Liver (tissue), 9 donors: ENCODE measurements around the gene GRID1. TPM values are rescaled to one million over a fixed set of nuclear protein-coding genes. Genes with fewer than 3 reads are reported as not detected.

Experiments used
- DNase-seq: peaks from one replicate; pipeline ENCODE4 v3.0.0-alpha.2; 2017; ENCODE audit warnings: low spot score
- H3K27ac ChIP-seq, 2 donors: one replicate each; pipeline ENCODE4 v1.7.0; 2013; ENCODE audit warnings: inconsistent platforms in 2 of 2, low read length in 2 of 2, control low read depth in 1 of 2, low read depth in 1 of 2, mild to moderate bottlenecking in 1 of 2
- H3K27me3 ChIP-seq, 4 donors: one replicate each; pipeline versions ENCODE4 v1.6.1 to v1.7.0; 2013; ENCODE audit warnings: low read length in 3 of 4, inconsistent platforms in 1 of 4, mild to moderate bottlenecking in 1 of 4, moderate library complexity in 1 of 4; ENCODE audit not compliant: control insufficient read depth in 4 of 4, insufficient read depth in 4 of 4
- H3K36me3 ChIP-seq, 4 donors: one replicate each; pipeline versions ENCODE4 v1.6.1 to v1.7.0; 2013; ENCODE audit warnings: low read length in 3 of 4, mild to moderate bottlenecking in 3 of 4, low read depth in 1 of 4, moderate library complexity in 1 of 4; ENCODE audit not compliant: control insufficient read depth in 4 of 4, insufficient read depth in 3 of 4
- H3K4me1 ChIP-seq, 4 donors: one replicate each; pipeline versions ENCODE4 v1.6.1 to v1.7.0; 2013; ENCODE audit warnings: low read length in 3 of 4, mild to moderate bottlenecking in 3 of 4, moderate library complexity in 1 of 4; ENCODE audit not compliant: control insufficient read depth in 4 of 4, insufficient read depth in 4 of 4
- H3K4me3 ChIP-seq, 3 donors: one replicate each; pipeline versions ENCODE4 v1.6.1 to v1.7.0; 2013; ENCODE audit warnings: low read length in 3 of 3, control low read depth in 1 of 3, low read depth in 1 of 3, mild to moderate bottlenecking in 1 of 3
- H3K9ac ChIP-seq, 2 donors: one replicate each; pipeline ENCODE4 v1.7.0; 2013; ENCODE audit warnings: low read length in 2 of 2, mild to moderate bottlenecking in 2 of 2, moderate library complexity in 2 of 2, control low read depth in 1 of 2, low read depth in 1 of 2
- H3K9me3 ChIP-seq, 4 donors: one replicate each; pipeline versions ENCODE4 v1.6.1 to v1.7.0; 2013; ENCODE audit warnings: low read length in 3 of 4; ENCODE audit not compliant: control insufficient read depth in 4 of 4
- EGR1 ChIP-seq, 2 donors: IDR thresholded peaks; 2 replicates each; pipeline ENCODE4 v1.6.1; 2016 to 2018; ENCODE audit warnings: antibody characterized with exemption in 2 of 2, low read depth in 2 of 2
- FOXA1 ChIP-seq: IDR thresholded peaks from 2 replicates; pipeline ENCODE4 v1.6.1; 2016; ENCODE audit warnings: antibody characterized with exemption
- FOXA2 ChIP-seq: IDR thresholded peaks from 2 replicates; pipeline ENCODE4 v1.6.1; 2016; ENCODE audit warnings: antibody characterized with exemption
- HNF4A ChIP-seq, 2 donors: conservative IDR thresholded peaks; 2 replicates each; pipeline ENCODE4 v1.6.1; 2016; ENCODE audit warnings: antibody characterized with exemption in 2 of 2, mild to moderate bottlenecking in 2 of 2
- HNF4G ChIP-seq: IDR thresholded peaks from 2 replicates; pipeline ENCODE4 v1.6.1; 2016; ENCODE audit warnings: antibody characterized with exemption
- JUND ChIP-seq, 2 donors: IDR thresholded peaks; 2 replicates each; pipeline ENCODE4 v1.6.1; 2016; ENCODE audit warnings: antibody characterized with exemption in 2 of 2
- RAD21 ChIP-seq, 2 donors: IDR thresholded peaks; 2 replicates each; pipeline ENCODE4 v1.6.1; 2016; ENCODE audit warnings: antibody characterized with exemption in 2 of 2, mild to moderate bottlenecking in 2 of 2
- RXRA ChIP-seq, 2 donors: IDR thresholded peaks; 2 replicates each; pipeline ENCODE4 v1.6.1; 2017 to 2018; ENCODE audit warnings: antibody characterized with exemption in 2 of 2, mild to moderate bottlenecking in 1 of 2
- SP1 ChIP-seq: IDR thresholded peaks from 2 replicates; pipeline ENCODE4 v1.6.1; 2018; ENCODE audit warnings: antibody characterized with exemption, mild to moderate bottlenecking
- TAF1 ChIP-seq: conservative IDR thresholded peaks from 2 replicates; pipeline ENCODE4 v1.6.1; 2016; ENCODE audit warnings: antibody characterized with exemption, mild to moderate bottlenecking
- YY1 ChIP-seq: IDR thresholded peaks from 2 replicates; pipeline ENCODE4 v1.6.1; 2016; ENCODE audit warnings: antibody characterized with exemption, mild to moderate bottlenecking
- WGBS: extraction: QIAGEN DNeasy Blood & Tissue Kit; methylation state at CpG from one replicate; pipeline ENCODE4 v1.1.7; 2013; 5-methylcytosine and 5-hydroxymethylcytosine counted together
- polyA plus RNA-seq, 2 donors: library from polyadenylated mRNA; stranded (reverse) in 1 of 2; unstranded in 1 of 2; fragments of 200-250 nt in 1 of 2; fragments of >200 nt in 1 of 2; fragmentation: Nextera tagmentation in 1 of 2; extraction: Ambion mirVana in 1 of 2; gene quantifications; one replicate each; pipeline versions ENCODE4 v1.2.1 to v1.2.3, GENCODE V29; 2013 to 2015
- total RNA-seq, 2 donors: library from RNA; depleted of rRNA; stranded (reverse); fragments of >200 nt; gene quantifications; one replicate each; pipeline ENCODE4 v1.2.3, GENCODE V29; 2014
- TF ChIP-seq, protein P1 (sequence below): IDR thresholded peaks from 2 replicates; pipeline ENCODE4 v1.6.1; 2016; ENCODE audit warnings: antibody characterized with exemption
- TF ChIP-seq, protein P2 (sequence below): IDR thresholded peaks from 2 replicates; pipeline ENCODE4 v1.6.1; 2016; ENCODE audit warnings: antibody characterized with exemption
- TF ChIP-seq, protein P3 (sequence below): IDR thresholded peaks from 2 replicates; pipeline ENCODE4 v1.6.1; 2016; ENCODE audit warnings: antibody characterized with exemption
- TF ChIP-seq, protein P4 (sequence below): fragments of 150-350 bp; IDR thresholded peaks from 2 replicates; pipeline ENCODE4 v1.5.1; 2017; ENCODE audit warnings: improper control_type of control experiment, low read depth, low read length; ENCODE audit not compliant: missing input control
- TF ChIP-seq, protein P5 (sequence below): IDR thresholded peaks from 2 replicates; pipeline ENCODE4 v1.6.1; 2016; ENCODE audit warnings: antibody characterized with exemption, mild to moderate bottlenecking
- donor health status: healthy.
- donor health status: healthy.
- donor health status: healthy.
- donor health status: healthy.
- donor health status: healthy.

The GRID1 gene
- total and polyA plus RNA-seq, 4 donors, result 0.09 to 0.17 (median 0.14) TPM; not detected in 1

DNA sequence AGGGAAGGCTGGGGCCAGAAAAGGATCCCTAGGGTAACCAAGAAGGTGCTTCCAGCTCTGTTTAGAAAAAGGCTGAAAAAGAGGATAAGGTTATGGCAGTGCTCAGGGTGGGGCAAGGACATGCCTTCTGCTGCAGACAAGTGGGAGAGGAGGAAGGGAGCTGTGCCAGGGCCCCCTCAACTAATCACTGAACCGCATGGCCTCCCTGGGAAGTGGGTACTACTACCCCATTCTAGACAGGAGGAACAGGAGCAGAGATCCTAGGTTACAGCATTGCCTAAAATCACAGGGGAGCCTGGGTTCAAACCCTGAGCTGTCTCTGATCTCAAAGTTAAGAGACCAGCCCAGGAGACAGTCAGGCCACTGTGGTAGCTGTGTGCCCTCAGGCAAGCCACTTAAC is 149.7 kb downstream of the GRID1 start:
- no peak for TF ChIP-seq HNF4A (conservative IDR thresholded peaks at IDR 0.05)
- no peak for TF ChIP-seq YY1
- no peak for TF ChIP-seq FOXA2
- no peak for TF ChIP-seq TAF1
- TF ChIP-seq, protein P1, sequence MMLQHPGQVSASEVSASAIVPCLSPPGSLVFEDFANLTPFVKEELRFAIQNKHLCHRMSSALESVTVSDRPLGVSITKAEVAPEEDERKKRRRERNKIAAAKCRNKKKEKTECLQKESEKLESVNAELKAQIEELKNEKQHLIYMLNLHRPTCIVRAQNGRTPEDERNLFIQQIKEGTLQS, result no peak
- no peak overlapping the region for H3K9ac ChIP-seq
- WGBS, result 93% methylated on average over 1 of the region's 1 CpG

DNA sequence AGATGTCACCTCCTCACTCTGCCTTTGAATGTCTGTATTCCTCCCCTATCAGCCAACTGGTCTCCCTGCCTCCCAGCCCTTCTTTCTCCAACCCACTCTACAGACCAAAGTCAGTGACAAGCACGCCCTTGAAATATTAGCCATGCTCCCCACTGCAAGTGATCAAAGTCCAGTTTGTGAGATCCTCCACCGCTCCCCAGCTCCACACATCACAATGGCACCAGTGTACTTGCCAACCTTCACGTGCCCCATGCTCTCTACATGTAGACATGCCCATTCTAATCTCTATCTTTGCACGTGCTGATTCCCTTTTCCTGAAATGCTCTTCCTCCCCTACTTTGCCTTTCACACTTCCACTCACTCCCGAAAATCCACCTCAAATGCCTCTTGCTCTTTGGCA is 150.9 kb downstream of the GRID1 start:
- DNase-seq, result no peak
- Histone ChIP-seq H3K4me1 (no peaks in the 10 kb centered on the region), H3K27ac (no peak overlapping the region), H3K9me3 (no peaks in the 10 kb centered on the region), H3K9ac (no peak overlapping the region), H3K27me3 (no peaks in the 10 kb centered on the region), H3K4me3 (no peak overlapping the region), H3K36me3 (no peaks in the 10 kb centered on the region)
- no peak for TF ChIP-seq FOXA2
- TF ChIP-seq, protein P2, sequence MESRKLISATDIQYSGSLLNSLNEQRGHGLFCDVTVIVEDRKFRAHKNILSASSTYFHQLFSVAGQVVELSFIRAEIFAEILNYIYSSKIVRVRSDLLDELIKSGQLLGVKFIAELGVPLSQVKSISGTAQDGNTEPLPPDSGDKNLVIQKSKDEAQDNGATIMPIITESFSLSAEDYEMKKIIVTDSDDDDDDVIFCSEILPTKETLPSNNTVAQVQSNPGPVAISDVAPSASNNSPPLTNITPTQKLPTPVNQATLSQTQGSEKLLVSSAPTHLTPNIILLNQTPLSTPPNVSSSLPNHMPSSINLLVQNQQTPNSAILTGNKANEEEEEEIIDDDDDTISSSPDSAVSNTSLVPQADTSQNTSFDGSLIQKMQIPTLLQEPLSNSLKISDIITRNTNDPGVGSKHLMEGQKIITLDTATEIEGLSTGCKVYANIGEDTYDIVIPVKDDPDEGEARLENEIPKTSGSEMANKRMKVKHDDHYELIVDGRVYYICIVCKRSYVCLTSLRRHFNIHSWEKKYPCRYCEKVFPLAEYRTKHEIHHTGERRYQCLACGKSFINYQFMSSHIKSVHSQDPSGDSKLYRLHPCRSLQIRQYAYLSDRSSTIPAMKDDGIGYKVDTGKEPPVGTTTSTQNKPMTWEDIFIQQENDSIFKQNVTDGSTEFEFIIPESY, result no peak
- no peak for TF ChIP-seq EGR1 (IDR thresholded peaks at IDR 0.05; ENCODE audit: low read depth in 2 of 2)
- TF ChIP-seq, protein P3, sequence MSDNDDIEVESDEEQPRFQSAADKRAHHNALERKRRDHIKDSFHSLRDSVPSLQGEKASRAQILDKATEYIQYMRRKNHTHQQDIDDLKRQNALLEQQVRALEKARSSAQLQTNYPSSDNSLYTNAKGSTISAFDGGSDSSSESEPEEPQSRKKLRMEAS, result no peak
- TF ChIP-seq JUND (IDR thresholded peaks at IDR 0.05), result no peak
- TF ChIP-seq HNF4A (conservative IDR thresholded peaks at IDR 0.05), result no peak
- no peak for TF ChIP-seq RXRA (IDR thresholded peaks at IDR 0.05)
- TF ChIP-seq SP1, result no peak
- no peak for TF ChIP-seq TAF1
- no peak for TF ChIP-seq FOXA1
- TF ChIP-seq, protein P4, sequence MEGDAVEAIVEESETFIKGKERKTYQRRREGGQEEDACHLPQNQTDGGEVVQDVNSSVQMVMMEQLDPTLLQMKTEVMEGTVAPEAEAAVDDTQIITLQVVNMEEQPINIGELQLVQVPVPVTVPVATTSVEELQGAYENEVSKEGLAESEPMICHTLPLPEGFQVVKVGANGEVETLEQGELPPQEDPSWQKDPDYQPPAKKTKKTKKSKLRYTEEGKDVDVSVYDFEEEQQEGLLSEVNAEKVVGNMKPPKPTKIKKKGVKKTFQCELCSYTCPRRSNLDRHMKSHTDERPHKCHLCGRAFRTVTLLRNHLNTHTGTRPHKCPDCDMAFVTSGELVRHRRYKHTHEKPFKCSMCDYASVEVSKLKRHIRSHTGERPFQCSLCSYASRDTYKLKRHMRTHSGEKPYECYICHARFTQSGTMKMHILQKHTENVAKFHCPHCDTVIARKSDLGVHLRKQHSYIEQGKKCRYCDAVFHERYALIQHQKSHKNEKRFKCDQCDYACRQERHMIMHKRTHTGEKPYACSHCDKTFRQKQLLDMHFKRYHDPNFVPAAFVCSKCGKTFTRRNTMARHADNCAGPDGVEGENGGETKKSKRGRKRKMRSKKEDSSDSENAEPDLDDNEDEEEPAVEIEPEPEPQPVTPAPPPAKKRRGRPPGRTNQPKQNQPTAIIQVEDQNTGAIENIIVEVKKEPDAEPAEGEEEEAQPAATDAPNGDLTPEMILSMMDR, result no peak
- TF ChIP-seq YY1, result no peak
- TF ChIP-seq, protein P5, sequence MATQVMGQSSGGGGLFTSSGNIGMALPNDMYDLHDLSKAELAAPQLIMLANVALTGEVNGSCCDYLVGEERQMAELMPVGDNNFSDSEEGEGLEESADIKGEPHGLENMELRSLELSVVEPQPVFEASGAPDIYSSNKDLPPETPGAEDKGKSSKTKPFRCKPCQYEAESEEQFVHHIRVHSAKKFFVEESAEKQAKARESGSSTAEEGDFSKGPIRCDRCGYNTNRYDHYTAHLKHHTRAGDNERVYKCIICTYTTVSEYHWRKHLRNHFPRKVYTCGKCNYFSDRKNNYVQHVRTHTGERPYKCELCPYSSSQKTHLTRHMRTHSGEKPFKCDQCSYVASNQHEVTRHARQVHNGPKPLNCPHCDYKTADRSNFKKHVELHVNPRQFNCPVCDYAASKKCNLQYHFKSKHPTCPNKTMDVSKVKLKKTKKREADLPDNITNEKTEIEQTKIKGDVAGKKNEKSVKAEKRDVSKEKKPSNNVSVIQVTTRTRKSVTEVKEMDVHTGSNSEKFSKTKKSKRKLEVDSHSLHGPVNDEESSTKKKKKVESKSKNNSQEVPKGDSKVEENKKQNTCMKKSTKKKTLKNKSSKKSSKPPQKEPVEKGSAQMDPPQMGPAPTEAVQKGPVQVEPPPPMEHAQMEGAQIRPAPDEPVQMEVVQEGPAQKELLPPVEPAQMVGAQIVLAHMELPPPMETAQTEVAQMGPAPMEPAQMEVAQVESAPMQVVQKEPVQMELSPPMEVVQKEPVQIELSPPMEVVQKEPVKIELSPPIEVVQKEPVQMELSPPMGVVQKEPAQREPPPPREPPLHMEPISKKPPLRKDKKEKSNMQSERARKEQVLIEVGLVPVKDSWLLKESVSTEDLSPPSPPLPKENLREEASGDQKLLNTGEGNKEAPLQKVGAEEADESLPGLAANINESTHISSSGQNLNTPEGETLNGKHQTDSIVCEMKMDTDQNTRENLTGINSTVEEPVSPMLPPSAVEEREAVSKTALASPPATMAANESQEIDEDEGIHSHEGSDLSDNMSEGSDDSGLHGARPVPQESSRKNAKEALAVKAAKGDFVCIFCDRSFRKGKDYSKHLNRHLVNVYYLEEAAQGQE, result no peak
- TF ChIP-seq HNF4G, result no peak
- no peak for TF ChIP-seq RAD21 (IDR thresholded peaks at IDR 0.05)
- 66% methylated on average over 5 of the region's 5 CpGs for WGBS

More for the DNA sequence above, 149.7 kb downstream of the GRID1 start:
- no peak for DNase-seq
- H3K9me3 ChIP-seq, result no peaks in the 10 kb centered on the region
- H3K27ac ChIP-seq, result no peak overlapping the region
- no peaks in the 10 kb centered on the region for H3K36me3 ChIP-seq
- no peak overlapping the region for H3K4me3 ChIP-seq
- no peaks in the 10 kb centered on the region for H3K27me3 ChIP-seq
- no peaks in the 10 kb centered on the region for H3K4me1 ChIP-seq
